ENCODE results near the gene TBC1D12.
"Not testable (repeated sequence)": the region's sequence is repeated elsewhere in the genome, so short reads cannot be mapped to it uniquely, and the experiment has no call there.

- TF ChIP-seq CTCF, EP300 (IDR thresholded peaks at IDR 0.05): not testable (repeated sequence)
Measured at GRCh38 chr10:94385733-94386132, 16.6 kb upstream of the TBC1D12 start.

Measured in gastroesophageal sphincter (tissue), 3 donors.